IMR-90 (cell line): ENCODE results near the gene COL25A1. TPM values are rescaled to one million over a fixed set of nuclear protein-coding genes. Genes with fewer than 3 reads are reported as not detected.

Source experiments
- ATAC-seq: fragments of 200-7000 bp; cut with Tn5 transposase; 2 replicates; pipeline ENCODE4 v1.9.1; 2020; ENCODE audit warnings: low read depth, mild to moderate bottlenecking, moderate library complexity
- BruUV-seq: library from RNA; stranded (reverse); fragments of 400-500 nt; replicated peaks from 2 replicates; lab custom pipeline; 2021; lab: Mats Ljungman, UMichigan
- CTCF ChIA-PET: fragments of 300-600 bp; formaldehyde crosslinking; extraction: SDS; loops from one replicate; lab custom pipeline; 2021; ENCODE audit warnings: antibody characterized with exemption; lab: Yijun Ruan, JAX
- POLR2A ChIA-PET: fragments of 300-600 bp; sonication (Branson Sonifier 250); formaldehyde crosslinking; loops from one replicate; lab custom pipeline; 2022; ENCODE audit warnings: antibody characterized with exemption; ENCODE audit not compliant: unreplicated experiment; lab: Charles Lee
- DNase-seq: peaks from one replicate; pipeline ENCODE4 v3.0.0; 2013
- H2AFZ ChIP-seq: replicated peaks from 2 replicates; pipeline ENCODE3; 2013; ENCODE audit warnings: low read length, mild to moderate bottlenecking; ENCODE audit not compliant: poor library complexity
- H2AK5ac ChIP-seq: 2 replicates; pipeline ENCODE4 v1.6.1; 2013; ENCODE audit warnings: low read depth, low read length, inconsistent platforms
- H2AK9ac ChIP-seq: replicated peaks from 2 replicates; pipeline ENCODE3; 2013; ENCODE audit warnings: mild to moderate bottlenecking, low read depth, low read length, moderate library complexity; ENCODE audit not compliant: poor library complexity
- H2BK120ac ChIP-seq: 2 replicates; pipeline ENCODE4 v1.6.1; 2013; ENCODE audit warnings: low read depth, low read length, inconsistent platforms
- H2BK15ac ChIP-seq: 3 replicates; pipeline ENCODE4 v1.6.1; 2013; ENCODE audit warnings: low read depth, low read length, inconsistent platforms
- H2BK20ac ChIP-seq: 2 replicates; pipeline ENCODE4 v1.6.1; 2013; ENCODE audit warnings: low read depth, mild to moderate bottlenecking, inconsistent platforms, low read length, moderate library complexity
- H2BK5ac ChIP-seq: 2 replicates; pipeline ENCODE4 v1.6.1; 2013; ENCODE audit warnings: mild to moderate bottlenecking, low read depth, low read length, inconsistent platforms; ENCODE audit not compliant: poor library complexity, severe bottlenecking
- H3K14ac ChIP-seq: replicated peaks from 2 replicates; pipeline ENCODE4 v1.6.1; 2013; ENCODE audit warnings: low read depth, low read length, inconsistent platforms
- H3K18ac ChIP-seq: 2 replicates; pipeline ENCODE4 v1.6.1; 2013; ENCODE audit warnings: low read depth, low read length, control low read depth
- H3K23ac ChIP-seq: 2 replicates; pipeline ENCODE4 v1.6.1; 2013; ENCODE audit warnings: low read depth, low read length, inconsistent platforms
- H3K27ac ChIP-seq: 2 replicates; pipeline ENCODE4 v1.5.1; 2013; ENCODE audit warnings: mild to moderate bottlenecking, control low read depth, low read length; ENCODE audit not compliant: insufficient read depth
- H3K27me3 ChIP-seq: 2 replicates; pipeline ENCODE4 v1.6.1; 2013; ENCODE audit warnings: low read length; ENCODE audit not compliant: control insufficient read depth, insufficient read depth
- H3K36me3 ChIP-seq: 2 replicates; pipeline ENCODE4 v1.6.1; 2013; ENCODE audit warnings: low read length, mixed read lengths; ENCODE audit not compliant: control insufficient read depth, insufficient read depth
- H3K4ac ChIP-seq: 2 replicates; pipeline ENCODE4 v1.6.1; 2013; ENCODE audit warnings: low read depth, low read length, inconsistent platforms
- H3K4me1 ChIP-seq: 2 replicates; pipeline ENCODE4 v1.6.1; 2013; ENCODE audit warnings: low read length, mixed read lengths; ENCODE audit not compliant: control insufficient read depth, insufficient read depth
- H3K4me2 ChIP-seq: 2 replicates; pipeline ENCODE4 v1.6.1; 2013; ENCODE audit warnings: low read depth, mild to moderate bottlenecking, control low read depth, low read length, moderate library complexity
- H3K4me3 ChIP-seq: 2 replicates; pipeline ENCODE4 v1.5.1; 2013; ENCODE audit warnings: low read depth, mild to moderate bottlenecking, control low read depth, low read length, moderate library complexity; ENCODE audit not compliant: insufficient read depth
- H3K56ac ChIP-seq: 2 replicates; pipeline ENCODE4 v1.6.1; 2013; ENCODE audit warnings: low read length, inconsistent platforms; ENCODE audit not compliant: insufficient read depth; ENCODE audit errors: extremely low read depth
- H3K79me1 ChIP-seq, 2 experiments: 2 replicates each; pipeline ENCODE4 v1.6.1; 2013; ENCODE audit warnings: low read length in 2 of 2, inconsistent platforms in 1 of 2, low read depth in 1 of 2
- H3K9ac ChIP-seq: 2 replicates; pipeline ENCODE4 v1.6.1; 2013; ENCODE audit warnings: low read depth, low read length, control low read depth
- H3K9me1 ChIP-seq: 2 replicates; pipeline ENCODE4 v1.6.1; 2013; ENCODE audit warnings: low read length, inconsistent platforms; ENCODE audit not compliant: insufficient read depth
- H3K9me3 ChIP-seq: 2 replicates; pipeline ENCODE4 v1.6.1; 2013; ENCODE audit warnings: low read length; ENCODE audit not compliant: control insufficient read depth, insufficient read depth
- H4K20me1 ChIP-seq: 2 replicates; pipeline ENCODE4 v1.6.1; 2013; ENCODE audit warnings: low read length, inconsistent platforms; ENCODE audit not compliant: insufficient read depth
- H4K5ac ChIP-seq: 2 replicates; pipeline ENCODE4 v1.6.1; 2013; ENCODE audit warnings: mild to moderate bottlenecking, low read depth, low read length, control low read depth
- H4K8ac ChIP-seq, 2 experiments: 2 replicates each; pipeline ENCODE4 v1.6.1; 2013; ENCODE audit warnings: low read depth in 2 of 2, low read length in 2 of 2, control low read depth in 1 of 2, inconsistent platforms in 1 of 2
- H4K91ac ChIP-seq: 2 replicates; pipeline ENCODE4 v1.6.1; 2013; ENCODE audit warnings: low read depth, low read length, inconsistent platforms; ENCODE audit not compliant: insufficient read depth
- BHLHE40 ChIP-seq: fragments of 150-350 bp; IDR thresholded peaks from 2 replicates; pipeline ENCODE4 v1.6.1; 2016; ENCODE audit warnings: mild to moderate bottlenecking, low read depth, low read length
- CEBPB ChIP-seq: IDR thresholded peaks from 2 replicates; pipeline ENCODE4 v1.6.1; 2012; ENCODE audit warnings: low read depth, low read length, improper control_type of control experiment
- CHD1 ChIP-seq: IDR thresholded peaks from 2 replicates; pipeline ENCODE4 v1.6.1; 2012; ENCODE audit warnings: low read depth, low read length, improper control_type of control experiment
- CTCF ChIP-seq: conservative IDR thresholded peaks from 2 replicates; pipeline ENCODE4 v1.5.1; 2012; ENCODE audit warnings: mild to moderate bottlenecking, low read depth, low read length, improper control_type of control experiment
- FOS ChIP-seq: fragments of 150-350 bp; IDR thresholded peaks from 2 replicates; pipeline ENCODE4 v1.6.1; 2016; ENCODE audit warnings: low read depth, low read length
- MAFK ChIP-seq: IDR thresholded peaks from 2 replicates; pipeline ENCODE4 v1.6.1; 2012; ENCODE audit warnings: low read depth, low read length, improper control_type of control experiment
- MAZ ChIP-seq: IDR thresholded peaks from 2 replicates; pipeline ENCODE4 v1.6.1; 2012; ENCODE audit warnings: low read depth, mild to moderate bottlenecking, low read length, improper control_type of control experiment, moderate library complexity, borderline replicate concordance
- MXI1 ChIP-seq: IDR thresholded peaks from 2 replicates; pipeline ENCODE4 v1.6.1; 2012; ENCODE audit warnings: low read depth, mild to moderate bottlenecking, low read length, moderate library complexity, borderline replicate concordance
- NFE2L2 ChIP-seq: fragments of 150-350 bp; IDR thresholded peaks from 2 replicates; pipeline ENCODE4 v1.6.1; 2016; ENCODE audit warnings: low read depth, mild to moderate bottlenecking, low read length
- POLR2A ChIP-seq: IDR thresholded peaks from 2 replicates; pipeline ENCODE4 v1.6.1; 2012; ENCODE audit warnings: mild to moderate bottlenecking, low read depth, low read length
- RAD21 ChIP-seq: IDR thresholded peaks from 2 replicates; pipeline ENCODE4 v1.6.1; 2012; ENCODE audit warnings: low read length, improper control_type of control experiment
- RCOR1 ChIP-seq: IDR thresholded peaks from 2 replicates; pipeline ENCODE4 v1.6.1; 2012; ENCODE audit warnings: mild to moderate bottlenecking, low read length, improper control_type of control experiment; ENCODE audit not compliant: insufficient replicate concordance
- RFX5 ChIP-seq: IDR thresholded peaks from 2 replicates; pipeline ENCODE4 v1.8.0; 2012; ENCODE audit warnings: low read depth, mild to moderate bottlenecking, low read length, moderate library complexity
- SMC3 ChIP-seq: fragments of 150-350 bp; IDR thresholded peaks from 2 replicates; pipeline ENCODE4 v1.6.1; 2016; ENCODE audit warnings: low read depth, mild to moderate bottlenecking, antibody characterized with exemption, low read length, moderate library complexity
- WGBS, 2 experiments: methylation state at CpG; one replicate each; pipeline versions ENCODE4 v1.1.5 to v1.1.7; 2013; ENCODE audit warnings: missing lambda C conversion rate in 2 of 2; ENCODE audit not compliant: insufficient read length in 1 of 2; ENCODE audit errors: extremely low coverage in 2 of 2; 5-methylcytosine and 5-hydroxymethylcytosine counted together
- dilution Hi-C: fragments of 300-500 bp; cut with HindIII; formaldehyde crosslinking; loops from one replicate; pipeline ENCODE4 v1.14.3; 2018; ENCODE audit warnings: low sequenced_read_pairs; ENCODE audit not compliant: unreplicated experiment
- in situ Hi-C: fragments of 300-500 bp; cut with MboI; formaldehyde crosslinking; loops from 3 replicates; pipeline ENCODE4 v1.14.3; 2019; ENCODE audit warnings: low sequenced_read_pairs, inconsistent platforms, mixed read lengths
- intact Hi-C: fragments of 100-400 bp; cut with micrococcal nuclease; formaldehyde crosslinking; loops from 2 replicates; pipeline ENCODE4 v1.10.0; 2022
- polyA plus RNA-seq, 3 experiments: library from polyadenylated mRNA; depleted of rRNA; stranded (reverse); fragments of >200 nt; gene quantifications; 2 replicates each; pipeline ENCODE4 v1.2.3, GENCODE V29; 2012; ENCODE audit warnings: low replicate concordance in 1 of 3
- total RNA-seq: library from RNA; depleted of rRNA; stranded (reverse); fragments of >200 nt; gene quantifications from 2 replicates; pipeline ENCODE4 v1.2.3, GENCODE V29; 2012
- TF ChIP-seq, protein P1 (sequence below): fragments of 150-350 bp; IDR thresholded peaks from 2 replicates; pipeline ENCODE4 v1.6.1; 2017; ENCODE audit warnings: mild to moderate bottlenecking, antibody characterized with exemption, low read length, low read depth
- TF ChIP-seq, protein P2 (sequence below): fragments of 150-350 bp; IDR thresholded peaks from 2 replicates; pipeline ENCODE4 v1.6.1; 2016; ENCODE audit warnings: low read depth, mild to moderate bottlenecking, low read length, moderate library complexity, borderline replicate concordance

COL25A1 gene
- total and polyA plus RNA-seq, 2 of the 4 experiments (the other 2 are of a cell fraction) = under 0.01 to 0.05 TPM

DNA sequence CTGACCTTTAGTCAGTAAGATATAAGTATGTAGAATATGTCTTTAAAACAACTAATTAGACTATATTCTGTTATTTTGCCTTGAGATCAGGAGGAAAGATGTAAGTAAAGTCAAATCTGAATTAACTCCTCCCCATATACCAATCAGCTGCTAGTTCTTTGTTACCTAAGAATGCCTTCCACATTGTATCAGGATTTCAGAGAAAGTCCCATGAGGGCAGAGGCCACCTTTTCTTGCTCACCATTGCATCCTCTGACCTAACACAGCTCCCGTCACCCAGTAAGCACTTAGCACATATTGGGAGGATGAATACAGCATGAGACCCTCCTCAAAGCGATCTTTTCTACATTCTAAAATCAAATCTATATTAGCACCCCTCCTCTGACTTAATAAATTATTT is 87.0 kb downstream of the COL25A1 start:
- ATAC-seq (no peak), DNase-seq (no peak)
- no peak overlapping the region for H3K23ac ChIP-seq
- no peak overlapping the region for H3K18ac ChIP-seq
- no peaks in the 10 kb centered on the region for H4K20me1 ChIP-seq
- no peak overlapping the region for H4K91ac ChIP-seq
- no peak overlapping the region for H3K4me2 ChIP-seq
- no peak overlapping the region for H3K4me3 ChIP-seq
- no peaks in the 10 kb centered on the region; the same call in 1 of the 2 replicates for H3K27me3 ChIP-seq
- no peaks in the 10 kb centered on the region for H3K79me1 ChIP-seq
- no peak overlapping the region for H4K8ac ChIP-seq
- ChIA-PET CTCF (no interaction called here), POLR2A (no interaction called here)
- H3K4me1 ChIP-seq = no peaks in the 10 kb centered on the region
- H3K56ac ChIP-seq = no peak overlapping the region
- intact Hi-C loops = no loop called here
- no peak for TF ChIP-seq MAZ
- no peak for TF ChIP-seq FOS
- no peak for TF ChIP-seq SMC3
- TF ChIP-seq CEBPB = no peak
- TF ChIP-seq POLR2A = no peak
- no peak for TF ChIP-seq RCOR1
- TF ChIP-seq MXI1 = no peak
- TF ChIP-seq CHD1 = no peak
- no peak for TF ChIP-seq CTCF
- TF ChIP-seq BHLHE40 = no peak
- no peak for TF ChIP-seq MAFK
- TF ChIP-seq, protein P1, sequence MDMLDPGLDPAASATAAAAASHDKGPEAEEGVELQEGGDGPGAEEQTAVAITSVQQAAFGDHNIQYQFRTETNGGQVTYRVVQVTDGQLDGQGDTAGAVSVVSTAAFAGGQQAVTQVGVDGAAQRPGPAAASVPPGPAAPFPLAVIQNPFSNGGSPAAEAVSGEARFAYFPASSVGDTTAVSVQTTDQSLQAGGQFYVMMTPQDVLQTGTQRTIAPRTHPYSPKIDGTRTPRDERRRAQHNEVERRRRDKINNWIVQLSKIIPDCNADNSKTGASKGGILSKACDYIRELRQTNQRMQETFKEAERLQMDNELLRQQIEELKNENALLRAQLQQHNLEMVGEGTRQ = no peak
- no peak for TF ChIP-seq RAD21
- TF ChIP-seq, protein P2, sequence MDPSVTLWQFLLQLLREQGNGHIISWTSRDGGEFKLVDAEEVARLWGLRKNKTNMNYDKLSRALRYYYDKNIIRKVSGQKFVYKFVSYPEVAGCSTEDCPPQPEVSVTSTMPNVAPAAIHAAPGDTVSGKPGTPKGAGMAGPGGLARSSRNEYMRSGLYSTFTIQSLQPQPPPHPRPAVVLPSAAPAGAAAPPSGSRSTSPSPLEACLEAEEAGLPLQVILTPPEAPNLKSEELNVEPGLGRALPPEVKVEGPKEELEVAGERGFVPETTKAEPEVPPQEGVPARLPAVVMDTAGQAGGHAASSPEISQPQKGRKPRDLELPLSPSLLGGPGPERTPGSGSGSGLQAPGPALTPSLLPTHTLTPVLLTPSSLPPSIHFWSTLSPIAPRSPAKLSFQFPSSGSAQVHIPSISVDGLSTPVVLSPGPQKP = no peak
- no peak for TF ChIP-seq NFE2L2
- no peak for TF ChIP-seq RFX5
- H2BK15ac ChIP-seq = no peak overlapping the region
- H3K9ac ChIP-seq = no peak overlapping the region
- in situ Hi-C loops = no loop called here
- BruUV-seq = no TSS peak
- H2AK5ac ChIP-seq = no peak overlapping the region
- WGBS, 2 experiments = no CpG with 5 or more reads among the region's 2 CpGs
- H4K5ac ChIP-seq = no peak overlapping the region
- no peaks in the 10 kb centered on the region for H3K36me3 ChIP-seq
- H2BK5ac ChIP-seq = no peak overlapping the region
- dilution Hi-C loops = no loop called here
- no peak overlapping the region for H2AFZ ChIP-seq
- no peaks in the 10 kb centered on the region for H3K9me1 ChIP-seq
- no peak overlapping the region for H3K4ac ChIP-seq
- H2BK20ac ChIP-seq = no peak overlapping the region
- H3K9me3 ChIP-seq = no peaks in the 10 kb centered on the region
- H3K14ac ChIP-seq = no peak overlapping the region
- no peak overlapping the region for H2AK9ac ChIP-seq
- no peak overlapping the region for H2BK120ac ChIP-seq
- H3K27ac ChIP-seq = no peak overlapping the region
